ENCODE measurements around the gene ANXA5.

The ANXA5 gene

GRCh38 chr4:121711263-121712000 lies 14.7 kb upstream of the ANXA5 start:
- no peak for DNase-seq (ENCODE audit: low spot score)

GRCh38 chr4:121709766-121710405 lies 13.1 kb upstream of the ANXA5 start:
- DNase-seq (ENCODE audit: low spot score) = no peak

GRCh38 chr4:121707344-121707743 lies 10.6 kb upstream of the ANXA5 start:
- DNase-seq (ENCODE audit: low spot score) = no peak

- no peak for DNase-seq (ENCODE audit: low spot score)
Measured at GRCh38 chr4:121706595-121707021, 9.8 kb upstream of the ANXA5 start.

- no peak for DNase-seq (ENCODE audit: low spot score)
Measured at GRCh38 chr4:121705521-121705920, 8.7 kb upstream of the ANXA5 start.

- no peak for DNase-seq (ENCODE audit: low spot score)
Measured at GRCh38 chr4:121702136-121702535, 5.4 kb upstream of the ANXA5 start.

GRCh38 chr4:121701263-121701662 lies 4.5 kb upstream of the ANXA5 start:
- no peak for DNase-seq (ENCODE audit: low spot score)

GRCh38 chr4:121698236-121698671 lies 1.5 kb upstream of the ANXA5 start:
- DNase-seq (ENCODE audit: low spot score) = no peak

GRCh38 chr4:121697564-121697963 lies 784 bp upstream of the ANXA5 start:
- DNase-seq (ENCODE audit: low spot score) = no peak

GRCh38 chr4:121696170-121696580 lies 605 bp downstream of the ANXA5 start:
- no peak for DNase-seq (ENCODE audit: low spot score)

GRCh38 chr4:121693886-121694285 lies 2.9 kb downstream of the ANXA5 start:
- DNase-seq (ENCODE audit: low spot score) = no peak

- DNase-seq (ENCODE audit: low spot score) = no peak
Measured at GRCh38 chr4:121693450-121693849, 3.3 kb downstream of the ANXA5 start.

- DNase-seq (ENCODE audit: low spot score) = no peak
Measured at GRCh38 chr4:121692261-121692660, 4.5 kb downstream of the ANXA5 start.

- no peak for DNase-seq (ENCODE audit: low spot score)
Measured at GRCh38 chr4:121690001-121690400, 6.8 kb downstream of the ANXA5 start.

- DNase-seq (ENCODE audit: low spot score) = no peak
Measured at GRCh38 chr4:121688701-121689100, 8.1 kb downstream of the ANXA5 start.

- DNase-seq (ENCODE audit: low spot score) = no peak
Measured at GRCh38 chr4:121688261-121688660, 8.5 kb downstream of the ANXA5 start.

- DNase-seq (ENCODE audit: low spot score) = no peak
Measured at GRCh38 chr4:121686255-121686654, 10.5 kb downstream of the ANXA5 start.

GRCh38 chr4:121685257-121685656 lies 11.5 kb downstream of the ANXA5 start:
- no peak for DNase-seq (ENCODE audit: low spot score)

GRCh38 chr4:121684561-121684960 lies 12.2 kb downstream of the ANXA5 start:
- DNase-seq (ENCODE audit: low spot score) = no peak

- no peak for DNase-seq (ENCODE audit: low spot score)
Measured at GRCh38 chr4:121684016-121684415, 12.8 kb downstream of the ANXA5 start.

- no peak for DNase-seq (ENCODE audit: low spot score)
Measured at GRCh38 chr4:121680571-121680970, 16.2 kb downstream of the ANXA5 start.

- DNase-seq (ENCODE audit: low spot score) = no peak
Measured at GRCh38 chr4:121679951-121680350, 16.8 kb downstream of the ANXA5 start.

GRCh38 chr4:121679267-121679666 lies 17.5 kb downstream of the ANXA5 start:
- no peak for DNase-seq (ENCODE audit: low spot score)

- no peak for DNase-seq (ENCODE audit: low spot score)
Measured at GRCh38 chr4:121677524-121677923, 19.3 kb downstream of the ANXA5 start.
